Keratinocyte (primary cell): ENCODE measurements around the gene YLPM1.

ENCODE experiments used
- EZH2 ChIP-seq: IDR thresholded peaks from one replicate; pipeline ENCODE4 v1.6.1; 2012; ENCODE audit warnings: inconsistent platforms, mild to moderate bottlenecking, low read length, moderate library complexity
- TF ChIP-seq, protein P1 (sequence below), 3 experiments: IDR thresholded peaks in 1 of 3; conservative IDR thresholded peaks in 1 of 3; optimal IDR thresholded peaks in 1 of 3; 2 replicates in 2 of 3; 3 replicates in 1 of 3; pipeline versions ENCODE3 to v1.5.1; 2011; ENCODE audit warnings: low read length in 3 of 3, mild to moderate bottlenecking in 3 of 3, moderate library complexity in 2 of 3, control low read depth in 1 of 3, inconsistent platforms in 1 of 3; ENCODE audit not compliant: insufficient read depth in 2 of 3; ENCODE audit errors: extremely low read depth in 1 of 3

- TF ChIP-seq, protein P1, sequence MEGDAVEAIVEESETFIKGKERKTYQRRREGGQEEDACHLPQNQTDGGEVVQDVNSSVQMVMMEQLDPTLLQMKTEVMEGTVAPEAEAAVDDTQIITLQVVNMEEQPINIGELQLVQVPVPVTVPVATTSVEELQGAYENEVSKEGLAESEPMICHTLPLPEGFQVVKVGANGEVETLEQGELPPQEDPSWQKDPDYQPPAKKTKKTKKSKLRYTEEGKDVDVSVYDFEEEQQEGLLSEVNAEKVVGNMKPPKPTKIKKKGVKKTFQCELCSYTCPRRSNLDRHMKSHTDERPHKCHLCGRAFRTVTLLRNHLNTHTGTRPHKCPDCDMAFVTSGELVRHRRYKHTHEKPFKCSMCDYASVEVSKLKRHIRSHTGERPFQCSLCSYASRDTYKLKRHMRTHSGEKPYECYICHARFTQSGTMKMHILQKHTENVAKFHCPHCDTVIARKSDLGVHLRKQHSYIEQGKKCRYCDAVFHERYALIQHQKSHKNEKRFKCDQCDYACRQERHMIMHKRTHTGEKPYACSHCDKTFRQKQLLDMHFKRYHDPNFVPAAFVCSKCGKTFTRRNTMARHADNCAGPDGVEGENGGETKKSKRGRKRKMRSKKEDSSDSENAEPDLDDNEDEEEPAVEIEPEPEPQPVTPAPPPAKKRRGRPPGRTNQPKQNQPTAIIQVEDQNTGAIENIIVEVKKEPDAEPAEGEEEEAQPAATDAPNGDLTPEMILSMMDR (optimal IDR thresholded peaks at IDR 0.05 in 1 of 3, IDR thresholded peaks at IDR 0.05 in 1 of 3, conservative IDR thresholded peaks at IDR 0.05 in 1 of 3; ENCODE audit: extremely low read depth in 1 of 3, insufficient read depth in 2 of 3, low read length in 3 of 3) = no peak
- no peak for TF ChIP-seq EZH2
Measured at GRCh38 chr14:74882103-74882920, 119.2 kb downstream of the YLPM1 start.
